IMR-90 (cell line): ENCODE results near the gene DSCAML1. TPM values are rescaled to one million over a fixed set of nuclear protein-coding genes. Genes with fewer than 3 reads are reported as not detected.

ENCODE experiments used
- ATAC-seq: fragments of 200-7000 bp; cut with Tn5 transposase; 2 replicates; pipeline ENCODE4 v1.9.1; 2020; ENCODE audit warnings: low read depth, mild to moderate bottlenecking, moderate library complexity
- BruUV-seq: library from RNA; stranded (reverse); fragments of 400-500 nt; replicated peaks from 2 replicates; lab custom pipeline; 2021; lab: Mats Ljungman, UMichigan
- CTCF ChIA-PET: fragments of 300-600 bp; formaldehyde crosslinking; extraction: SDS; loops from one replicate; lab custom pipeline; 2021; ENCODE audit warnings: antibody characterized with exemption; lab: Yijun Ruan, JAX
- POLR2A ChIA-PET: fragments of 300-600 bp; sonication (Branson Sonifier 250); formaldehyde crosslinking; loops from one replicate; lab custom pipeline; 2022; ENCODE audit warnings: antibody characterized with exemption; ENCODE audit not compliant: unreplicated experiment; lab: Charles Lee
- DNase-seq: peaks from one replicate; pipeline ENCODE4 v3.0.0; 2013
- H2AFZ ChIP-seq: replicated peaks from 2 replicates; pipeline ENCODE3; 2013; ENCODE audit warnings: low read length, mild to moderate bottlenecking; ENCODE audit not compliant: poor library complexity
- H2AK5ac ChIP-seq: 2 replicates; pipeline ENCODE4 v1.6.1; 2013; ENCODE audit warnings: low read depth, low read length, inconsistent platforms
- H2AK9ac ChIP-seq: replicated peaks from 2 replicates; pipeline ENCODE3; 2013; ENCODE audit warnings: mild to moderate bottlenecking, low read depth, low read length, moderate library complexity; ENCODE audit not compliant: poor library complexity
- H2BK120ac ChIP-seq: 2 replicates; pipeline ENCODE4 v1.6.1; 2013; ENCODE audit warnings: low read depth, low read length, inconsistent platforms
- H2BK15ac ChIP-seq: 3 replicates; pipeline ENCODE4 v1.6.1; 2013; ENCODE audit warnings: low read depth, low read length, inconsistent platforms
- H2BK20ac ChIP-seq: 2 replicates; pipeline ENCODE4 v1.6.1; 2013; ENCODE audit warnings: low read depth, mild to moderate bottlenecking, inconsistent platforms, low read length, moderate library complexity
- H2BK5ac ChIP-seq: 2 replicates; pipeline ENCODE4 v1.6.1; 2013; ENCODE audit warnings: mild to moderate bottlenecking, low read depth, low read length, inconsistent platforms; ENCODE audit not compliant: poor library complexity, severe bottlenecking
- H3K14ac ChIP-seq: replicated peaks from 2 replicates; pipeline ENCODE4 v1.6.1; 2013; ENCODE audit warnings: low read depth, low read length, inconsistent platforms
- H3K18ac ChIP-seq: 2 replicates; pipeline ENCODE4 v1.6.1; 2013; ENCODE audit warnings: low read depth, low read length, control low read depth
- H3K23ac ChIP-seq: 2 replicates; pipeline ENCODE4 v1.6.1; 2013; ENCODE audit warnings: low read depth, low read length, inconsistent platforms
- H3K27ac ChIP-seq: 2 replicates; pipeline ENCODE4 v1.5.1; 2013; ENCODE audit warnings: mild to moderate bottlenecking, control low read depth, low read length; ENCODE audit not compliant: insufficient read depth
- H3K27me3 ChIP-seq: 2 replicates; pipeline ENCODE4 v1.6.1; 2013; ENCODE audit warnings: low read length; ENCODE audit not compliant: control insufficient read depth, insufficient read depth
- H3K36me3 ChIP-seq: 2 replicates; pipeline ENCODE4 v1.6.1; 2013; ENCODE audit warnings: low read length, mixed read lengths; ENCODE audit not compliant: control insufficient read depth, insufficient read depth
- H3K4ac ChIP-seq: 2 replicates; pipeline ENCODE4 v1.6.1; 2013; ENCODE audit warnings: low read depth, low read length, inconsistent platforms
- H3K4me1 ChIP-seq: 2 replicates; pipeline ENCODE4 v1.6.1; 2013; ENCODE audit warnings: low read length, mixed read lengths; ENCODE audit not compliant: control insufficient read depth, insufficient read depth
- H3K4me2 ChIP-seq: 2 replicates; pipeline ENCODE4 v1.6.1; 2013; ENCODE audit warnings: low read depth, mild to moderate bottlenecking, control low read depth, low read length, moderate library complexity
- H3K4me3 ChIP-seq: 2 replicates; pipeline ENCODE4 v1.5.1; 2013; ENCODE audit warnings: low read depth, mild to moderate bottlenecking, control low read depth, low read length, moderate library complexity; ENCODE audit not compliant: insufficient read depth
- H3K56ac ChIP-seq: 2 replicates; pipeline ENCODE4 v1.6.1; 2013; ENCODE audit warnings: low read length, inconsistent platforms; ENCODE audit not compliant: insufficient read depth; ENCODE audit errors: extremely low read depth
- H3K79me1 ChIP-seq, 2 experiments: 2 replicates each; pipeline ENCODE4 v1.6.1; 2013; ENCODE audit warnings: low read length in 2 of 2, inconsistent platforms in 1 of 2, low read depth in 1 of 2
- H3K9ac ChIP-seq: 2 replicates; pipeline ENCODE4 v1.6.1; 2013; ENCODE audit warnings: low read depth, low read length, control low read depth
- H3K9me1 ChIP-seq: 2 replicates; pipeline ENCODE4 v1.6.1; 2013; ENCODE audit warnings: low read length, inconsistent platforms; ENCODE audit not compliant: insufficient read depth
- H3K9me3 ChIP-seq: 2 replicates; pipeline ENCODE4 v1.6.1; 2013; ENCODE audit warnings: low read length; ENCODE audit not compliant: control insufficient read depth, insufficient read depth
- H4K20me1 ChIP-seq: 2 replicates; pipeline ENCODE4 v1.6.1; 2013; ENCODE audit warnings: low read length, inconsistent platforms; ENCODE audit not compliant: insufficient read depth
- H4K5ac ChIP-seq: 2 replicates; pipeline ENCODE4 v1.6.1; 2013; ENCODE audit warnings: mild to moderate bottlenecking, low read depth, low read length, control low read depth
- H4K8ac ChIP-seq, 2 experiments: 2 replicates each; pipeline ENCODE4 v1.6.1; 2013; ENCODE audit warnings: low read depth in 2 of 2, low read length in 2 of 2, control low read depth in 1 of 2, inconsistent platforms in 1 of 2
- H4K91ac ChIP-seq: 2 replicates; pipeline ENCODE4 v1.6.1; 2013; ENCODE audit warnings: low read depth, low read length, inconsistent platforms; ENCODE audit not compliant: insufficient read depth
- BHLHE40 ChIP-seq: fragments of 150-350 bp; IDR thresholded peaks from 2 replicates; pipeline ENCODE4 v1.6.1; 2016; ENCODE audit warnings: mild to moderate bottlenecking, low read depth, low read length
- CEBPB ChIP-seq: IDR thresholded peaks from 2 replicates; pipeline ENCODE4 v1.6.1; 2012; ENCODE audit warnings: low read depth, low read length, improper control_type of control experiment
- CHD1 ChIP-seq: IDR thresholded peaks from 2 replicates; pipeline ENCODE4 v1.6.1; 2012; ENCODE audit warnings: low read depth, low read length, improper control_type of control experiment
- CTCF ChIP-seq: conservative IDR thresholded peaks from 2 replicates; pipeline ENCODE4 v1.5.1; 2012; ENCODE audit warnings: mild to moderate bottlenecking, low read depth, low read length, improper control_type of control experiment
- ELK1 ChIP-seq: fragments of 150-350 bp; IDR thresholded peaks from 2 replicates; pipeline ENCODE4 v1.6.1; 2016; ENCODE audit warnings: low read depth, mild to moderate bottlenecking, low read length, moderate library complexity, borderline replicate concordance
- FOS ChIP-seq: fragments of 150-350 bp; IDR thresholded peaks from 2 replicates; pipeline ENCODE4 v1.6.1; 2016; ENCODE audit warnings: low read depth, low read length
- MAFK ChIP-seq: IDR thresholded peaks from 2 replicates; pipeline ENCODE4 v1.6.1; 2012; ENCODE audit warnings: low read depth, low read length, improper control_type of control experiment
- MAZ ChIP-seq: IDR thresholded peaks from 2 replicates; pipeline ENCODE4 v1.6.1; 2012; ENCODE audit warnings: low read depth, mild to moderate bottlenecking, low read length, improper control_type of control experiment, moderate library complexity, borderline replicate concordance
- MXI1 ChIP-seq: IDR thresholded peaks from 2 replicates; pipeline ENCODE4 v1.6.1; 2012; ENCODE audit warnings: low read depth, mild to moderate bottlenecking, low read length, moderate library complexity, borderline replicate concordance
- NFE2L2 ChIP-seq: fragments of 150-350 bp; IDR thresholded peaks from 2 replicates; pipeline ENCODE4 v1.6.1; 2016; ENCODE audit warnings: low read depth, mild to moderate bottlenecking, low read length
- POLR2A ChIP-seq: IDR thresholded peaks from 2 replicates; pipeline ENCODE4 v1.6.1; 2012; ENCODE audit warnings: mild to moderate bottlenecking, low read depth, low read length
- RAD21 ChIP-seq: IDR thresholded peaks from 2 replicates; pipeline ENCODE4 v1.6.1; 2012; ENCODE audit warnings: low read length, improper control_type of control experiment
- RCOR1 ChIP-seq: IDR thresholded peaks from 2 replicates; pipeline ENCODE4 v1.6.1; 2012; ENCODE audit warnings: mild to moderate bottlenecking, low read length, improper control_type of control experiment; ENCODE audit not compliant: insufficient replicate concordance
- RFX5 ChIP-seq: IDR thresholded peaks from 2 replicates; pipeline ENCODE4 v1.8.0; 2012; ENCODE audit warnings: low read depth, mild to moderate bottlenecking, low read length, moderate library complexity
- SMC3 ChIP-seq: fragments of 150-350 bp; IDR thresholded peaks from 2 replicates; pipeline ENCODE4 v1.6.1; 2016; ENCODE audit warnings: low read depth, mild to moderate bottlenecking, antibody characterized with exemption, low read length, moderate library complexity
- USF2 ChIP-seq: fragments of 150-350 bp; IDR thresholded peaks from 2 replicates; pipeline ENCODE4 v1.6.1; 2017; ENCODE audit warnings: mild to moderate bottlenecking, antibody characterized with exemption, low read length, low read depth
- WGBS, 2 experiments: methylation state at CpG; one replicate each; pipeline versions ENCODE4 v1.1.5 to v1.1.7; 2013; ENCODE audit warnings: missing lambda C conversion rate in 2 of 2; ENCODE audit not compliant: insufficient read length in 1 of 2; ENCODE audit errors: extremely low coverage in 2 of 2; 5-methylcytosine and 5-hydroxymethylcytosine counted together
- dilution Hi-C: fragments of 300-500 bp; cut with HindIII; formaldehyde crosslinking; loops from one replicate; pipeline ENCODE4 v1.14.3; 2018; ENCODE audit warnings: low sequenced_read_pairs; ENCODE audit not compliant: unreplicated experiment
- in situ Hi-C: fragments of 300-500 bp; cut with MboI; formaldehyde crosslinking; loops from 3 replicates; pipeline ENCODE4 v1.14.3; 2019; ENCODE audit warnings: low sequenced_read_pairs, inconsistent platforms, mixed read lengths
- intact Hi-C: fragments of 100-400 bp; cut with micrococcal nuclease; formaldehyde crosslinking; loops from 2 replicates; pipeline ENCODE4 v1.10.0; 2022
- polyA plus RNA-seq, 3 experiments: library from polyadenylated mRNA; depleted of rRNA; stranded (reverse); fragments of >200 nt; gene quantifications; 2 replicates each; pipeline ENCODE4 v1.2.3, GENCODE V29; 2012; ENCODE audit warnings: low replicate concordance in 1 of 3
- total RNA-seq: library from RNA; depleted of rRNA; stranded (reverse); fragments of >200 nt; gene quantifications from 2 replicates; pipeline ENCODE4 v1.2.3, GENCODE V29; 2012

Gene DSCAML1
- total and polyA plus RNA-seq, 2 of the 4 experiments (the other 2 are of a cell fraction) = not detected

GRCh38 chr11:117407016-117407415 lies 390.0 kb downstream of the DSCAML1 start:
- H2BK15ac ChIP-seq = no peak overlapping the region
- no peak overlapping the region for H2BK5ac ChIP-seq
- H3K9me3 ChIP-seq = no peaks in the 10 kb centered on the region
- H3K4ac ChIP-seq = no peak overlapping the region
- H3K36me3 ChIP-seq = peaks cover 34% of the 10 kb centered on the region
- intact Hi-C loops = no loop called here
- no peaks in the 10 kb centered on the region for H3K4me1 ChIP-seq
- H3K18ac ChIP-seq = no peak overlapping the region
- DNase-seq = no peak
- no peak overlapping the region for H3K4me2 ChIP-seq
- H3K56ac ChIP-seq = no peak overlapping the region
- H3K27ac ChIP-seq = no peak overlapping the region
- no peak overlapping the region for H4K8ac ChIP-seq
- H2AK9ac ChIP-seq = no peak overlapping the region
- no TSS peak for BruUV-seq
- WGBS, 2 experiments = 95% methylated on average over 4 of the region's 6 CpGs; no CpG with 5 or more reads in 1 of the 2 experiments
- H2BK120ac ChIP-seq = no peak overlapping the region
- H3K79me1 ChIP-seq = no peaks in the 10 kb centered on the region
- POLR2A ChIA-PET = no interaction called here
- H4K91ac ChIP-seq = no peak overlapping the region
- no peak overlapping the region for H3K14ac ChIP-seq
- no peak for ATAC-seq
- in situ Hi-C loops = no loop called here
- H4K20me1 ChIP-seq = no peaks in the 10 kb centered on the region; the same call in 1 of the 2 replicates
- no peak for TF ChIP-seq FOS
- TF ChIP-seq RAD21 = no peak
- no peak for TF ChIP-seq NFE2L2
- TF ChIP-seq USF2 = no peak
- TF ChIP-seq CHD1 = no peak
- no peak for TF ChIP-seq CTCF
- TF ChIP-seq CEBPB = no peak
- no peak for TF ChIP-seq MAZ
- TF ChIP-seq MAFK = no peak
- no peak for TF ChIP-seq SMC3
- no peak for TF ChIP-seq RCOR1
- no peak for TF ChIP-seq POLR2A
- TF ChIP-seq BHLHE40 = no peak
- TF ChIP-seq MXI1 = no peak
- no peak for TF ChIP-seq ELK1
- TF ChIP-seq RFX5 = no peak
- no peaks in the 10 kb centered on the region for H3K27me3 ChIP-seq
- CTCF ChIA-PET = no interaction called here
- H4K5ac ChIP-seq = no peak overlapping the region
- H3K9me1 ChIP-seq = peaks cover 3% of the 10 kb centered on the region; the same call in 1 of the 2 replicates
- no peak overlapping the region for H2AFZ ChIP-seq
- H3K4me3 ChIP-seq = no peak overlapping the region
- no peak overlapping the region for H3K9ac ChIP-seq
- dilution Hi-C loops = no loop called here
- H2BK20ac ChIP-seq = no peak overlapping the region
- H3K23ac ChIP-seq = no peak overlapping the region
- H2AK5ac ChIP-seq = no peak overlapping the region
